AG08396 (cell line): ENCODE data around the gene MLEC.

Source experiments
- DNase-seq: peaks from one replicate; pipeline ENCODE4 v3.0.0; 2012; ENCODE audit warnings: low spot score, mixed read lengths

Gene MLEC

DNA sequence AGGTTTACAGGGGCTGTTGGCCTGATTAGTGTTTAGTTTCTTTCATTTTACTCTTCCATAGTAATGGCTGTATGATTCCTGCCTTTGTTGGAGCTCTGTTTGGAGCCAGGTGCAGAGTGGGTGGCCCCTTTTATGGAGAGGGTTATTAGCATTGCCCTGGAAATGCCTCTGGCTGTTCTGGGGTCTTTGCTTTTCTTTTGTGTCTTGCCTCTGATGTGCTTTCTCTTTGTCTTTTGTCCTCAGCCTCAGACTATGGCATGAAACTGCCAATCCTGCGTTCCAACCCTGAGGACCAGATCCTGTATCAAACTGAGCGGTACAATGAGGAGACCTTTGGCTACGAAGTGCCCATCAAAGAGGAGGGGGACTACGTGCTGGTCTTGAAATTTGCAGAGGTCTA is 6.9 kb downstream of the MLEC start:
- DNase-seq = no peak

- no peak for DNase-seq
These were observed 9.7 kb downstream of the MLEC start for GRCh38 chr12:120696626-120697025.

- DNase-seq = no peak
These were observed 10.4 kb downstream of the MLEC start for GRCh38 chr12:120697344-120697743.

DNA sequence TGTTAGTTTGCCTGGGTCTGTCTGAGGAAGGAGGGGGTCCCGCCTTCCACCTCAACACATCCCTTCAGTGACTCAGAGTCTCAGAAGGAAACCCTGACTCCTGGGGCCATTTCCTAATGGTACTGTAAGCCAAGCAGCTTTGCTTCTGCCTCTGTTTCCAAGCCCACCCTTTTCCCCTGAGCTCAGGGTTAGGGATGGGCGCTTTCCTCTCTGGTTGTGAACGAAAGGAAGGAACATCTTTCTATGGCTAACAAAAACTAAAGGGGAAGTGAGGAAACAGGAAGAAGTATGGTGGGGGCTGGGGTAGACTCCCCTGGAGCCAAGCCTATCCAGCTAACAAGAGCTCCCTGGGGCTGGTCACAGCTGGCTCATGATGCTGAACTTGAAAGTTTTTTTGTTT is 11.7 kb downstream of the MLEC start:
- no peak for DNase-seq

DNA sequence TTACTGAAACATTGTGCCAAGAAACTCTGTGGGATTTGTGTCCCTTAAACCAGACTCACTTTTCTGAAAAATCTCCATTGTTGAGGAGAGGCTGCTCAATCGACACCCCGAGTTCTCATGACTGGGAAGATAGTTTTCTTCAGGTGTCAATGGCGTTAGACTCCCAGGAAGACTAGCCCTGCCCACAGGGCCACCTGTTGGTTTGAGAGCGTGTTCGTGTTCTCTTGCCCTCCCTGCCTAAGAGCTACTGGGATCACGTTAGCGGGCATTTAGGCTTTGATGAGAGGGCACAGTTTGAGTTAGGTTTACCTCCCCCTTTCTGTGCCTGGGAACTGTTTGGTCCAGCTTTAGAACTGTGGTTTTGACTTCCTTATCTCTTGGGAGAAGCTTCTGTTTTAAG is 12.6 kb downstream of the MLEC start:
- no peak for DNase-seq

GRCh38 chr12:120700886-120701285 is 13.9 kb downstream of the MLEC start:
- no peak for DNase-seq

DNA sequence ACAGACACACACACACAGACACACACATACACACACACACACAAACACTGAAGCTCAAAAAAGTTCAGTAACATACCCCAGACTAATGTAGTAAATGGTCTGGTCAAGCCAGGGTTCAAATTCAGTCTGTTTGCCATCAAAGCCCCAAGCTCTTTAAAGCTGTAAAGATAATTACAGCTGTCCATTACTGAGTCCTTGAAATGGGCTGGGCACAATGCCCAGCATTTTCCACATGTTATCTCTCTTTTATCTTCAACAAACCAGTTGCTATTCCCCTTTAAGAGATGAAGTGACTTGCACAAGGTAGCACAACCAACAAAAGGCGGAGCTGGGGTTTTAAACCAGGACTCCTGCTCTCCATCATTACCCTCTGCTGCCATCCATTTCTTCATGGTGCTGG is 15.7 kb downstream of the MLEC start:
- no peak for DNase-seq

GRCh38 chr12:120703311-120703942 is 16.5 kb downstream of the MLEC start:
- DNase-seq = no peak

GRCh38 chr12:120705618-120706017 is 18.7 kb downstream of the MLEC start:
- no peak for DNase-seq

- no peak for DNase-seq
These were observed 19.1 kb downstream of the MLEC start for GRCh38 chr12:120706029-120706428.

DNA sequence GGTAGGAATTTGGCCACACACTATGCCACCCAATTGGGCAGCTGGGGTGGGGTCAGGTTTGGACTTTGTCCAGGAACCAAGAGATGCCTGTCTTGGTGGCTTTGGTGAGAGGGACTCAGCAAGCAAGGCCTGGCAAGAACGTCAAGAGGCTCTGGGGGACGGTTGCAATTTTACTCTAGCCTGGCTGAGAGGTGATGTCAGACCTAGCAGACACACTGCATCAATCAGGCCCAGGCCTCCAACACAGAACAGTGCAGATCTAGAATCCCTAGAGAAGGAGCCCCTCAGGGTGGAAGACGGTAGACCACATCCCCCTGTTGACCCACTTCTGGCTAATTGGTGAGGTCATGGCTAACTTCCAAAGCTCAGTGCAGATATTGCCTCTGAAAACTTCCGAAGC is 21.7 kb downstream of the MLEC start:
- no peak for DNase-seq

DNA sequence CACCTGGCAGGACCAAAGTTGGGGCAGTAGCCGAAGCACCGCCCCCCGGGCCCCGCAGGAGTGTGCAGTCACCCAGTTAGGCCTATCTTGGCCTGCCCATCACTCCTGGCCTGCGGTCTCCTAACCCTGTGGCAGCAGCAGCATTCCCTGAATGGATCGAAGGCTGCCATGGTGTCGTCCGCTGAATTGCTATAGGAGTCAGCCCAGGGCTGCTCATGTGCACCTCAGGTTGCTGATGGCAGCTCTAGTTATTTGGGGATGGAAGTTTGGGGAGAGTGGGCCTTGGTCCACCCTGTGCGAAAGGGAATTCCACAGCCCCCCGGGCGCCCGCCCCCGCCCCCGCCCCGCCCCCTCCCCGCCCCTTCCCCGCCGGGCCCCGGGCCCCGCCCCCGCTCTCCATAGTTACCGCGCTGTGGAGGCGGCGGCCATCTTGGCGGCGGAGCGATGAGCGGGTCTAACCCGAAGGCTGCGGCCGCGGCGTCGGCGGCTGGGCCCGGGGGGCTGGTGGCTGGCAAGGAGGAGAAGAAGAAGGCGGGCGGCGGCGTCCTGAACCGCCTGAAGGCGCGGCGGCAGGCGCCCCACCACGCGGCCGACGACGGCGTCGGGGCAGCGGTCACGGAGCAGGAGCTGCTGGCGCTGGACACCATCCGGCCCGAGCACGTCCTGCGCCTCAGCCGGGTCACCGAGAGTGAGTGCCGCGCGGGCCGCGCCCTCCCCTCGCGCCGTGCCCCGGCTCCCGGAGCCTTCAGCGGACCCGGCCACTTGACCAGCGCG is 23.3 kb downstream of the MLEC start, which contains the start of gene UNC119B:
TSS of gene UNC119B (plus strand) at position 428 of the 774 bp plus-strand sequence. CDS start at position 445, 17 bp downstream.
- DNase-seq = peak; percentile 91

DNA sequence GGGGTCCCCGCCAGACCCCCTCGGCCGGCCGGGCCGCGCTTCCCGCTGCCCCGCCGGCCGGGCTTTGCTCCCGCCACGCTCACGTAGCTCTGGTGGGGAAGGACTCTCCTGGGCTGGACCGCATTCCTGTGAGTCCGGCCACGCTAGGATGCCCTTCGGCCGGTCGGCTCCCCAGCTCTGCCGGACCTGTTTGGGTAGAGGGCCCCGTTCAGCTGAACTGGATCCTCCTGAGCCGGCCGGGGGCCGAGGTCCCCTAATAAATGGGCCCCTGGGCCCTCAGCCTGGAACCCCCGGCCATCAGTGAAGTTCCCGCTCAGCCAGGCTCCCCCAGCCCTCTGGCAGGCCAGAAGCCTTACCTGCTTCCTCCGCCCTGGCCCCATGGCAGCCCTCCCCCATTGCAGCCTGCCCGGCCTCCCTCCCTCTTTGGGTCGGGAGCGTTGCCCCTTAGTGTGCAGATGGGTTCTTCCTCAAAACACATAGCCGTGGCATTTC is 23.9 kb downstream of the MLEC start:
- no peak for DNase-seq

DNA sequence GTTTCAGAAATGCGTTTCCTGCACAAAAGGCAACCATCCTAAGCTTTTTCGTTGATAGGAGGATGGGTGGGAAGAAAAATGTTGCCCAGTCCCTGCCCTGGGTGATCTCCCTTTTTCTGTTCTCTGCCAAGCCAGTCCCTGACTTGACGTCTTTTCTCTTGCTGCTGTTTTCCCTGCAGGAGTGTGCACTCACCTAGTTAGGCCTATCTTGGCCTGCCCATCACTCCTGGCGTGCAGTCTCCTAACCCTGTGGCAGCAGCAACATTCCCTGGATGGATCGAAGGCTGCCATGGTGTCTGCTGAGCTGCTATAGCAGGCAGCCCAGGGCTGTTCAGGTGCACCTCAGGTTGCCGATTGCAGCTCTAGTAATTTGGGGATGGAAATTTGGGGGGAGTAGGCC is 24.5 kb downstream of the MLEC start:
- no peak for DNase-seq

- no peak for DNase-seq
These were observed 25.7 kb downstream of the MLEC start for GRCh38 chr12:120712610-120713009.

DNA sequence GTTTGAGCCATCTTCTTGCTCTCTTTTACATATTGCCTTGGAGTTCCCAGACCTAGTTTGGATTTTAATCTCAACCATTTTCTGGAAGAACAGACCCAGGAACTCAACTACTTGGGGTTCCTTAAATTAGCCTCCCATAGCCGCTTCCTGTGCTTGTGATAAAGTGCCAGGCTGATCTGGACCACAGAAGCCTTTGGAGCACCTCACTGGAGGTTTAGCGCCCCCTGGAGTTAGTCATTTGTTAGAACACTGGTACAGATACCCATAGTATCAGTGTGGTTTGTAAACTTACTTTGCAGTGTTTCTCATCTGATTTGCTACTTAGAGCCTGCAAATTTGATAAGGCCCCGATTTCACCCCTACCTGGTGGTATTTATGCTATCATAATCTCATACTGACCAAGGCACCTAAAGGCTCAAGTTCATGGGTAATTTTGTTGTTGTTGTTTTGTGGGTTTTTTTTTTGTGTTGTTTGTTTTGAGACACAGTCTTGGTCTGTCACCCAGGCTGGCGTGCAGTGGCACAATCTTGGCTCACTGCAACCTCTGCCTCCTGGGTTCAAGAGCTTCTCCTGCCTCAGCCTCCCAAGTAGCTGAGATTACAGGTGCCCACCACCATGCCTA is 27.0 kb downstream of the MLEC start:
- peak; percentile 87 for DNase-seq

DNA sequence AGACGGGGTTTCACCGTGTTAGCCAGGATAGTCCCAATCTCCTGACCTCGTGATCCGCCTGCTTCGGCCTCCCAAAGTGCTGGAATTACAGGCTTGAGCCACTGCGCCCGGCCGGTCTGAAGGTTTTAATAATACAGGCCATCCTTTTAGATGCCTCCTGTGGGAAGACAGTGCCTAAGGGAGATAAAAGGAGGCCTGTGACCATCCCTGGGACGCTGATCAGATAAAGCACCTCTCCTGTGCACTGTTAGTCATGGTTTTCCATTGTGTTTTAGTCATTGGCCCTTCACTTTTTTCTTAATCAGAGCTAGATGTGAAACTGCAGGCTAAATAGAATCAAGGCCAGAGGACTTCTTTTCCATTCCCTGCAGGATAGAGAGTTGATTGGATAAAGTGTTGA is 31.1 kb downstream of the MLEC start:
- no peak for DNase-seq

GRCh38 chr12:120719072-120719471 is 32.1 kb downstream of the MLEC start:
- DNase-seq = no peak

DNA sequence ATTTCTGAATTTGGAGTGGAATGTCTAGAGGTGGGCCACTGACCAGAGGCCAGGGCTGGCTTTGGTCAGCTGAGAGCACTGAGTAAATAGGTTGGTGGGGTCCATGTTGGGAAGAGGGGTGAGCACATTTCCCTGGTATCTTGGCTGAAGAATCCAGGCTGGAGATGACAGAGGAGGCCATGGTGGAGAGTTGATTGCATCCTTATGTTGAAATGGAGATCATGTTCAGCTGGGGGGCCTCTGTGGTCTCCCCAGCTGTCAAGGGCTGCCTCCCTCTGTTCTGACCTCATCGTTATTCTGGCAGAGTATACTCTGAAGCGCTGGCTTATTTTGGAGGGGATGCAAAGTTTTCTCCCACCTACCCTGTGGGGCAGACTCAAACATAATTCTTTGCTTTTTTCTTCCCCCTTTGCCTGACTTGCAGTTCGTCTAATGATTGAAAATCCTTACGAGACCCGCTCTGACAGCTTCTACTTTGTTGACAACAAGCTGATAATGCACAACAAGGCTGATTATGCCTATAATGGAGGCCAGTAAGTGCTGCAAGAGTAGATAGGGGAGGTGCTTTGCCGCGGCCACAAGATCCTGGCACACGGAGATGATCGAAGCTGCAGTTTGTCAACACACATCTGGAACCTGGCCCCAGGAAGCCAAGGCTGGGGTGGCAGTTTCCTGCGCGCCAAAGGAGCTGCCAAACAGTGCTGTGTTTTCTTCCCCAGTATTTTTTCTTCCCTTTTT is 32.7 kb downstream of the MLEC start:
- no peak for DNase-seq

- DNase-seq = peak; percentile 70
These were observed 33.5 kb downstream of the MLEC start for GRCh38 chr12:120720234-120720986.

- no peak for DNase-seq
These were observed 34.2 kb downstream of the MLEC start for GRCh38 chr12:120720987-120721801.
